ENCODE data around the gene ZC3H4.
A peak's percentile ranks its signal among the peaks of the same experiment; 100 is the strongest.

ZC3H4 gene

GRCh38 chr19:47026156-47026555 is 87.4 kb downstream of the ZC3H4 start:
- Histone ChIP-seq H3K4me1 (ENCODE audit: control insufficient read depth, insufficient read depth, low read length) (no peaks in the 10 kb centered on the region), H3K9ac (ENCODE audit: low read length) (no peak overlapping the region), H3K4me3 (ENCODE audit: low read length) (no peak overlapping the region), H3K27ac (ENCODE audit: low read depth, low read length) (no peak overlapping the region), H3K36me3 (ENCODE audit: control insufficient read depth, insufficient read depth, low read length) (no peaks in the 10 kb centered on the region), H3K27me3 (ENCODE audit: control insufficient read depth, insufficient read depth, low read length) (peaks cover 30% of the 10 kb centered on the region)

GRCh38 chr19:47024502-47024901 is 89.1 kb downstream of the ZC3H4 start:
- Histone ChIP-seq H3K27me3 (ENCODE audit: control insufficient read depth, insufficient read depth, low read length) (peaks cover 40% of the 10 kb centered on the region), H3K27ac (ENCODE audit: low read depth, low read length) (no peak overlapping the region), H3K9ac (ENCODE audit: low read length) (no peak overlapping the region), H3K4me3 (ENCODE audit: low read length) (no peak overlapping the region), H3K4me1 (ENCODE audit: control insufficient read depth, insufficient read depth, low read length) (no peaks in the 10 kb centered on the region), H3K36me3 (ENCODE audit: control insufficient read depth, insufficient read depth, low read length) (no peaks in the 10 kb centered on the region)

DNA sequence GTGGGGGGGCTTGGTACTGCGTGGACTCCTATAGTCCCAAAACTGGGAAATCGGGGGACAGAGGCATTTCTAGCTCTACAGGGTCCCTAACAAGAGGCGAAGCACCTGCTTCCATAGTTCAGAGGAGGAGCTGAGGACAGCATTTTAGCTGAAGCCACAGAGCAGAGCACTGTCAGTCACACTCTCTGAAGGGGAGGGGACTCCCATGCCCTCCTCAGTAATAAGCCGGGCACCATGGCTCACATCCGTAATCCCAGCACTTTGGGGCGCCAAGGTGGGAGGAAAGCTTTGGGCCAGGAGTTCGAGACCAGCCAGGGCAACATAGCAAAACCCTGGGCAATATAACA is 90.2 kb downstream of the ZC3H4 start:
- Histone ChIP-seq H3K27ac (ENCODE audit: low read depth, low read length) (no peak overlapping the region), H3K9ac (ENCODE audit: low read length) (no peak overlapping the region), H3K4me1 (ENCODE audit: control insufficient read depth, insufficient read depth, low read length) (no peaks in the 10 kb centered on the region), H3K36me3 (ENCODE audit: control insufficient read depth, insufficient read depth, low read length) (no peaks in the 10 kb centered on the region), H3K4me3 (ENCODE audit: low read length) (no peak overlapping the region), H3K27me3 (ENCODE audit: control insufficient read depth, insufficient read depth, low read length) (peaks cover 43% of the 10 kb centered on the region)

DNA sequence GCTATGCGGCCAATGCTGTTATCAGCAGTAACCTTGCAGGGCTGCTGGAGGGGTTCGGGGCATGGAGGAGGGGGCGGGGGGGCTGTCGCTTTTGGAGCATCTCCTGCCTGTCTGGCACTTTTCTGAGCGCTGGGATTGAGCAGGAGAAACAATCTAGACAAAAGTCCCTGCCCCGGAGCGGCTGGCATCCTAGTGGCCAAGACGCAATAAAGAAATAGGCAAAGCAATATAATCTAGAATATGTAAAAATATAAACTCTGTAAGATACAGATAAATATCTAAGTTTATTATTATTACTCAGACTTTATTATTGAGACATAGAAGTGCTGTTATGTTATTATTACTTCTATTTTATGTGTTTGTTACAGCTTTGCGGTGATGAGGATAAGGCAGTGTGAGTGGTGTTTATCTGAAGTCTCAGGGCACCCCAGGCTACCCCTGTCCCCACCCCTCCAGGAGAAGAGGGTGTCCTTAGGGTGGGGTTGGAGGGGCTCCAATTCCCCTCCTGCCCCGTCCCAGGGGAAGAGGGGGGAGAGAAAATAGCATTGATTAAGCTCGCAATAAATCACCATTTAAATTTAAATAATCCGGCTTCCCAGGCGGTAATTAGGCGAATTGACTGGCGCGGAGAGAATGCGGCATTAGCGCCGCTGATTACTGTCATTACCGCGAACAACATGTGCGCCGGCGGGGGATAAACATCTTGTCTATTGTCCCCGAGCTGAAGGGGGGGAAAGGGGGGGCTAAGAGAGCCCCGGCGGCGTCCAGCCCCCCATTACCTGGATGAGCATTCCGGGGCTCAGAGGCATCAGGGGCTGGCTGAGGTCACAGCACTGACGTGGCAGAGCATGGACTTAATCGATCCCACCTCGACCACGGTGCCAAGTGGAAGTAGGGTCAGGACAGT is 90.8 kb downstream of the ZC3H4 start:
- H3K4me1 ChIP-seq (ENCODE audit: control insufficient read depth, insufficient read depth, low read length): no peaks in the 10 kb centered on the region
- no peaks in the 10 kb centered on the region for H3K36me3 ChIP-seq (ENCODE audit: control insufficient read depth, insufficient read depth, low read length)
- no peak overlapping the region for H3K27ac ChIP-seq (ENCODE audit: low read depth, low read length)
- H3K27me3 ChIP-seq (ENCODE audit: control insufficient read depth, insufficient read depth, low read length): peaks cover 39% of the 10 kb centered on the region
- no peak overlapping the region for H3K4me3 ChIP-seq (ENCODE audit: low read length)
- no peak overlapping the region for H3K9ac ChIP-seq (ENCODE audit: low read length)

GRCh38 chr19:47022140-47022536 is 91.4 kb downstream of the ZC3H4 start:
- Histone ChIP-seq H3K4me3 (ENCODE audit: low read length) (no peak overlapping the region), H3K27ac (ENCODE audit: low read depth, low read length) (no peak overlapping the region), H3K27me3 (ENCODE audit: control insufficient read depth, insufficient read depth, low read length) (peaks cover 35% of the 10 kb centered on the region), H3K4me1 (ENCODE audit: control insufficient read depth, insufficient read depth, low read length) (no peaks in the 10 kb centered on the region), H3K9ac (ENCODE audit: low read length) (no peak overlapping the region), H3K36me3 (ENCODE audit: control insufficient read depth, insufficient read depth, low read length) (no peaks in the 10 kb centered on the region)

GRCh38 chr19:47021536-47022139 is 91.9 kb downstream of the ZC3H4 start:
- H3K27ac ChIP-seq (ENCODE audit: low read depth, low read length): no peak overlapping the region
- H3K4me1 ChIP-seq (ENCODE audit: control insufficient read depth, insufficient read depth, low read length): no peaks in the 10 kb centered on the region
- no peaks in the 10 kb centered on the region for H3K36me3 ChIP-seq (ENCODE audit: control insufficient read depth, insufficient read depth, low read length)
- peaks cover 35% of the 10 kb centered on the region for H3K27me3 ChIP-seq (ENCODE audit: control insufficient read depth, insufficient read depth, low read length)
- H3K9ac ChIP-seq (ENCODE audit: low read length): no peak overlapping the region
- no peak overlapping the region for H3K4me3 ChIP-seq (ENCODE audit: low read length)

- Histone ChIP-seq H3K4me3 (ENCODE audit: low read length) (peak overlapping the region; percentile 27), H3K27ac (ENCODE audit: low read depth, low read length) (no peak overlapping the region), H3K9ac (ENCODE audit: low read length) (no peak overlapping the region), H3K27me3 (ENCODE audit: control insufficient read depth, insufficient read depth, low read length) (peaks cover 31% of the 10 kb centered on the region), H3K4me1 (ENCODE audit: control insufficient read depth, insufficient read depth, low read length) (no peaks in the 10 kb centered on the region), H3K36me3 (ENCODE audit: control insufficient read depth, insufficient read depth, low read length) (no peaks in the 10 kb centered on the region)
Observed at GRCh38 chr19:47020992-47021496, 92.5 kb downstream of the ZC3H4 start.

GRCh38 chr19:47020132-47020805 is 93.3 kb downstream of the ZC3H4 start:
- no peaks in the 10 kb centered on the region for H3K36me3 ChIP-seq (ENCODE audit: control insufficient read depth, insufficient read depth, low read length)
- H3K27me3 ChIP-seq (ENCODE audit: control insufficient read depth, insufficient read depth, low read length): peaks cover 31% of the 10 kb centered on the region
- H3K4me1 ChIP-seq (ENCODE audit: control insufficient read depth, insufficient read depth, low read length): no peaks in the 10 kb centered on the region
- H3K27ac ChIP-seq (ENCODE audit: low read depth, low read length): no peak overlapping the region
- H3K4me3 ChIP-seq (ENCODE audit: low read length): no peak overlapping the region
- no peak overlapping the region for H3K9ac ChIP-seq (ENCODE audit: low read length)

DNA sequence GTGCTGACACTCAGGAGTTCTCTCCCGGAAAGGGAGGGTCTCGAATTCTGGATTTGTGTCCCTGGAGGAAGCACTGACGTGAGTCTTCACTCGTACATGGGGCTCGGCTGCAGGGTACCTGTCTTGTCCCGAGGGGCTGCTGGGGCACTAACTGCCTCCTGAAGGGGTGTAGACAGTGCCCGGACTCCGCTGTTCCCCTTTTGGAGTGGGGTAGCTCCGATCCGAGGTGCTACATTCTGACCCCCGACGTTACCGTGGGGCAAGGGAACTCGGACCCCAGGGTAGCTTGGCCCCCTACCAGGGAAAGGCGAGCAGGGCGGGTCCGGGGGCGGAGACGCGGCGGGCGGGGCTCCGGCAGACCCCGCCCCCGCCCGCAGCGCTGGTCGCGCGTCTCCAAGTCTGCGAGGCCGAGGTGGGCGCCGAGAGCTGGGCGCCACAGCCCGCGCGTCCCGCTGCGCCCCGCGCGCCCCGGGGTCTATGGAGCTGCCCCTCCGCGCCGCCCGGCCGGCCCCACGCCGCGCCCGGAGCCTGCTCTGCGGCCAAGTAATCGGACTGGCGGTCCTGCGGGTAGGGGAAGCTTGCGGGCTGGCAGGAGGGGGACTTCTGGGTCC is 94.0 kb downstream of the ZC3H4 start, which contains the start of gene NPAS1:
NPAS1 (plus strand) TSS at position 407 of the 611 bp plus-strand sequence. CDS start 1,211 bp downstream, outside the sequence.
- Histone ChIP-seq H3K27ac (ENCODE audit: low read depth, low read length) (no peak within 1 kb of the TSS), H3K4me1 (ENCODE audit: control insufficient read depth, insufficient read depth, low read length) (no peaks in the 10 kb centered on the region), H3K9ac (ENCODE audit: low read length) (no peak within 1 kb of the TSS), H3K27me3 (ENCODE audit: control insufficient read depth, insufficient read depth, low read length) (peaks cover 31% of the 10 kb centered on the region), H3K36me3 (ENCODE audit: control insufficient read depth, insufficient read depth, low read length) (no peaks in the 10 kb centered on the region), H3K4me3 (ENCODE audit: low read length) (peak within 1 kb of the TSS; percentile 8)

GRCh38 chr19:47018923-47019322 is 94.7 kb downstream of the ZC3H4 start:
- H3K4me1 ChIP-seq (ENCODE audit: control insufficient read depth, insufficient read depth, low read length): no peaks in the 10 kb centered on the region
- H3K27ac ChIP-seq (ENCODE audit: low read depth, low read length): no peak overlapping the region
- H3K36me3 ChIP-seq (ENCODE audit: control insufficient read depth, insufficient read depth, low read length): no peaks in the 10 kb centered on the region
- peaks cover 31% of the 10 kb centered on the region for H3K27me3 ChIP-seq (ENCODE audit: control insufficient read depth, insufficient read depth, low read length)
- H3K9ac ChIP-seq (ENCODE audit: low read length): no peak overlapping the region
- no peak overlapping the region for H3K4me3 ChIP-seq (ENCODE audit: low read length)

All from rectal smooth muscle tissue (tissue), 1 donor.